ENCODE data around the gene MOSMO. TPM values are rescaled to one million over a fixed set of nuclear protein-coding genes. Genes with fewer than 3 reads are reported as not detected.

Gene MOSMO
- 8.8 and 13.1 TPM in 2 replicates for total RNA-seq

DNA sequence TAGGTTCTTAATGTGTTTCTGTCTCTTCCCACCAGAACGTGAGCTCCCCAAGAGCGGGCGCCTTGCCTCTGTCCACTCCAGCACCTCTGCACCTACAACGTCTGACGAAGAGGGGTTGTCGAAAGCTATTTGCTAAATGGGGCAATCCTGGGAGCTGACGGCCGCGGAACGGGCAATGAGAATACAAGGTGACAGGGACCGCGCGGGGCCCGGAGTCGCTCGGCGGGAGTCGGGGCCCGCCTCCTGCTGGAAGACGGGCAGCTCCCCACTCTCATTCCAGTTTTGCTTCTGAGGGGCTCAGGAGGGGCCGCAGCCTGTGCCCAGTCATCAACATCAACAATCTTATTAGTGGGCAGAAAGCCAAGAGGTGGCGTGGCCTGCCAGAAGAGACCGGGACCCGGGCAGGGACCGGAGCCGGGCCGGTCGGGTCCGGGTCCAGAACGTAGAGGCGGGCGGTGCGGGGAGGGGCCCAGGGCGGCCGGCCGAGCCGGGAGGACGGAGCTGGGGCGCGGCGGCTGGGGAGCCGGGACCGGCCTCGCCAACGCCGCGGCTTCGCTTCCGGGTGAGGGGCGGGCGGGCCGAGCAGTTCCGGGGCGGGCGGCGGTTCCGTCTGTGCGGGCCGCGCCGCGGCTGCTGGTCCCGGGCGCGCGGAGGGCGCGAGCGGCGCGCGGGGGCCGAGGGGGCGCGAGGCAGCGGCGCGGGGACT, at the start of gene MOSMO:
Gene MOSMO (plus strand): TSS at position 603 of the 706 bp plus-strand sequence. CDS start 191 bp downstream, outside the sequence.
- no peak for DNase-seq (ENCODE audit: extremely low read depth, low read depth, low spot score)

DNA sequence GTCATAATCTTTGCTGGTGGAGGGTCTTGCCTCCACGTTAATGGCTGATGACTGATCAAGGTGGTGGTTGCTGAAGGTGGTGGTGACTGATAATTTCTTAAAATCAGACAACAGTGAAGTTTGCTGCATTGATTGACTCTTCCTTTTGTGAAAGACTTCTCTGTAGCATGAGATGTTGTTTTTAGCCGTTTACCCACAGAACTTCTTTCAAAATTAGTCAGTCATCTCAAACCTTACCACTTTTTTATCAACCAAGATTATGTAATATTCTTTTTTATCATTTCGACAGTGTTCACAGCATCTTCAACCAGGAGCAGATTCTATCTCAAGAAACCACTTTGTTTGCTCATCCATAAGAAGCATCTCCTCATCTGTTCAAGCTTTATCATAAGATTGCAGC, 48.9 kb upstream of the MOSMO start:
- no peak for DNase-seq (ENCODE audit: extremely low read depth, low read depth, low spot score)

GRCh38 chr16:21962475-21962874, 45.4 kb upstream of the MOSMO start:
- no peak for DNase-seq (ENCODE audit: extremely low read depth, low read depth, low spot score)

DNA sequence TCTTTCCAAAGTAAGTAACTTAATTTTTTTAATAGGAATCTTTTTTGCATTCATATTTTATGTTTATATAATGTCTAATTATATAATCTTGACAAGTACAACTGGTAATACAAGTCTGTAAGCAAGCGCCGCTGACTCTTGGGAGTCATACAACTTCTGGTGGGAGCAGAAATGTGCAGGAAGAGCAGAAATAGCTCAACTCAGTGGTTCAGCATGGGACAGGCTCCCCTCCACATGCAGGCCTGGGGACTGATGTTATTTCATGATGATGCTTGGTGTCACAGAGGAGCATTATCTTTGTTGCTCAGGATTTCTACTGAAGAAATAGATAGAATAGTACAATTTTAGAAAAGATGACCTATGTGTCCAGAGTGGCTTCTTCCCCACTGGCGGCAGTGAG, 44.0 kb upstream of the MOSMO start:
- DNase-seq (ENCODE audit: extremely low read depth, low read depth, low spot score): no peak

DNA sequence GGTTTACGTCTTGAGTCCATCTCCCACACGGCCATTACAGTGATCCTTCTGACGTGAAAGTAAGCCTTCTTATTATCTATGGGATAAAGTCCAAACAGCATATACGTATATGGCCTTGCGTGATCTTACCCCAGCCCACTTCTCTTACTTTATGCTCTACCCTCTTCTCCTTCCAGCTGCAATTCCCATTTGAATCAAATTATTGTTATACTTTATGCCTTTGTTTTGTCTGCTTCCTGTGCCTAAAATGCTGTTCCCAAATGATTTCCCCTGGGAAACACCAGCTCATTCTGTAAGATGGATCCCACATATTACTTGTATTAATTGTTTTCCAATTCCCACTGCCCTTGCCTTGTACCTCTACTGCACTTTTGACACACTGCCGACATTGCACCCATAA, 43.6 kb upstream of the MOSMO start:
- no peak for DNase-seq (ENCODE audit: extremely low read depth, low read depth, low spot score)

DNA sequence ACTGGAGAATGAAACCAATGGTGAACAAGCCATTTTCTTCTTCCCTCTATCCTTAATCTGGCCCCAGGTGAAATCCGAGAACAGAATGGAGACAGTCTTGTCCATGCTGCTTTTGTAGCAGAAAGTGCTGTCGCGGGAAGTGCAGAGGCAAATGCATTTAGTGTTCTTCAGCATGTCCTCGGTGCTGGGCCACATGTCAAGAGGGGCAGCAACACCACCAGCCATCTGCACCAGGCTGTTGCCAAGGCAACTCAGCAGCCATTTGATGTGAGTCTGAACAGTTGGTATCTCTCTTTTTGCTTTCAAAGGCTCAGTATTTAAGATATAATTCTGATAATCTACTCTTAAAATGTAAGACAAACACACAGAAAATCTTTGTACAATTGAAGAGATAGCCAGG, 36.1 kb upstream of the MOSMO start:
- DNase-seq (ENCODE audit: extremely low read depth, low read depth, low spot score): no peak

DNA sequence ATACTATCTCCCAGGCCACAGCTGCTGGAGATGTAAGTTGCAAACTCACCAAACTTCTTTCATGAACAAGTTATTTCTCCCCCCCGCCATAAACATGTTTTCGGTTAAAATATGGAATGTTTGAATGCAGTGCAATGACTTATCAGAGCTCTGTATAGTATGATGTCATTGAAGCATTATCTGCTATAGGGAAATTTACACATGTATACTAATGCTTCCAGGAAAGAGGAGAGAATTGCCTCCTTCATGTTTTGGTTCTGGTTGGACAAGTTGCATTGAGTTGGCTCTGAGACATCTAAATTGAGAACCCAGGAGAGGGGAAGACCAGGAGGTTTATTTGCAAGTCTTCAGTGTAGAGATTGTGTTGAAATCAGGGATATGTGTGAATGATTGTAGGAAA, 34.0 kb upstream of the MOSMO start:
- DNase-seq (ENCODE audit: extremely low read depth, low read depth, low spot score): no peak

- no peak for DNase-seq (ENCODE audit: extremely low read depth, low read depth, low spot score)
Observed at GRCh38 chr16:21980032-21980431, 27.9 kb upstream of the MOSMO start.

GRCh38 chr16:21982108-21982507, 25.8 kb upstream of the MOSMO start:
- no peak for DNase-seq (ENCODE audit: extremely low read depth, low read depth, low spot score)

DNA sequence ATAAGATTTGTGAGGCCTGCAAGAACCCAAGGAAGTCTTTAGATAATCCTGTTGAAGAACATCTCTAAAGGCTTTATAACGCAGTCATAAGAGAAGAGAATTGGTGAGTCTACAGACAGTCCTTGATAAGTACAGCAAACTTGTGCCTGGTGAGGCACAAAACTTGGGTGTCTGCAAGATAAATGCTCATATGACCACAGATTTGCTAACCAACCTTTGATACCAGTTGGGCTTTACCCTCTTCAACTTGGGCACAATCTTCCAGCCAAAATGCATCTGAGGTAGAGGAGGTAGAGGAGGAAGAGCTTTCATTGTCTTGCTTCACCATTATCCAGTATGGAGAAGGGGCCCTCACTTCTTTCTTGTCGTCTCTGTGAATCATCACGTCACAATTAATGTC, 23.8 kb upstream of the MOSMO start:
- DNase-seq (ENCODE audit: extremely low read depth, low read depth, low spot score): no peak

DNA sequence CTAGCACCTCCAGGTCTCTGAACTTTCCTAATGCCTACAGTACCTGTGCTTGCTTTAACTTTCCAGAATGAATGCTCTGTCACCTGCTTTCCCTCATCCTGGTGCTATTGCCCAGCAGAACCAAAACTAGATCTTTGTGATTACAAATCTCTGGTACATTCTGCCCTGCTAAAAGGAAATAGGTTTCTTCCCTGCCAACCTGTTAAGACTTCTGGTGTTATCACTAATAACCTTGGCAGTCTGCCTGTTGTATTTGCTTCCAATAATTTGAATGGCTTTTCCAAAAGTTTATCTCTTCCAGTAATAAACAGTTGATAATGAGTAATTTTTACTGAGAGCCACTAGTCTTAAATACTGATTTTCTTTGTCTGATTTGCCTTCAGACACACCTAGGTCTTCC, 22.4 kb upstream of the MOSMO start:
- no peak for DNase-seq (ENCODE audit: extremely low read depth, low read depth, low spot score)

DNA sequence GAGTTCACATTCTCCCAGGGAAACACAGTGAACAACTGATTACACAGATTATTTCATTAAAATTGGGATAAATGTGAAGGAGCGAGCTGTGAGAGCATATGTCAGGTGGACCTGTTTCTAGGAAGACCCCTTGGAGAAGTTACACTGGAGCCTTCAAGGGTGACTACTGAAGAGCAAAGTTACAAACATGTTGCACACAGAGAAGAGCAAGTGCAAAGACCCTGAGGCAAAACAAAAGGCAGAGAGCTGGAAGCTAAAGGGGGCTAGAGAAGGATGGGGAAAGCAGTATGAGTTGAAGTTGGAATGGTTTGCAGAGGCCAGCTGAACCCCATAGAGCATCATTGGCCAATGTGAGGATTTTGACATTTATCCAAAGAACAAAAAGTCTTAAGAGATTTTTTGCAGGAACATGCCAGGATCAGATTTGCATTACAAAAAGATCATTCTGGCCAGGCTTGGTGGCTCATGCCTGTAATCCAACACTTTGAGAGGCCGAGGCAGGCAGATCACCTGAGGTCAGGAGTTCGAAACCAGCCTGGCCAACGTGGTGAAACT, 21.1 kb upstream of the MOSMO start:
- DNase-seq (ENCODE audit: extremely low read depth, low read depth, low spot score): no peak

DNA sequence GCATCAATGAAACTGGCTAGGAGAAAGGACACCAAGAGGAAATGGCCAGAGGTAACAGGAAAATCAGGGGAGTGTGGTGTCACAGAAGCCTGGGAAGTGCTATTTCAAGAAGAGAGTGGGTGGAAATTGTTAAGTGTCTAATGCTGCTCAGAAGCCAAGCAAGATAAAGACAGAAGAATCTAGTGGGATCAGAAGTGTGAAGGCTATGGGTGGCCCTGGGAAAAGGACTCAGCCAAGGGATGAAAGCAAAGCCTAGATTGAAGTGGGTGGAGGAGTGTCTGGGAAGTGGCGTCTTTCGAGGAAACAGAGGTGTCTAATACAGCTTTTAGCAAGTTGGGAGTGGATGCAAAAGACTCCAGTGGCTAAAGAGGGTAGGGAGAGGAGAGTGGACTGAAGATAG, 20.4 kb upstream of the MOSMO start:
- DNase-seq (ENCODE audit: extremely low read depth, low read depth, low spot score): no peak

DNA sequence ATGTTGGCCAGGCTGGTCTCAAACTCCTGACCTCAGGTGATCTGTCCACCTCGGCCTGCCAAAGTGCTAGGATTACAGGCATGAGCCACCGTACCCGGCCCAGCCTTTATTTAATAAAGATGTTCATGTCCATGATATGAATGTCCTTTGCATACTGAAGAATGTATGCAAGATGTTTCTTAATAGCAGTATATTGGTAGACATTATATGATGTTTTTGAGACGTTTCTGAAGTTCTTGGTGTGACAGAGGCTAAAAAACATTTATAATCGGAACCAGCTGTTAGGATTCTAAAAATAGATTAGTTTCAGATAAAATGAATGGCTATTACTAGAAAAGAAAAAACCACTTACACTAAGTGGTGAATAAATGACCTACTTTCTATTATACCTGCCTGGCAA, 18.8 kb upstream of the MOSMO start:
- no peak for DNase-seq (ENCODE audit: extremely low read depth, low read depth, low spot score)

DNA sequence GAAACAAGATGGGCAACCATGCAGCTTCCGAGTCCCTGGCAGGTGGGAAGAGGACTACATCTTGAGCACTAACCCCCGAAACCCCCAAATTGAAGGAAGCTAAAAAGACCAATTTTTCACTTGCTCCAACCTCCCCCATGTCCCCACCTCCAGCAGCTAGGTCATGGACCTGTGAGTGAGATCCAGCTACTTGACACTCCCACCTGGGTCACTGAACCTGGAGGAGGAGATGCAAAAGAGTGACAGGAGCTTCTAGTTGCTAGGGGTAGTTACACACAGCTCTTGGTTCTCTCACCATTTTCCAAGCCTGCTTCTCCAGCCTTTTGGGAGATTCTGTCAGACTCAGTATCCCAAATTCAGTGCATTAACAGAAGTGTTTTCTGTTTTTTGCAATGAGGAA, 18.2 kb upstream of the MOSMO start:
- DNase-seq (ENCODE audit: extremely low read depth, low read depth, low spot score): no peak

GRCh38 chr16:21990381-21990944, 17.4 kb upstream of the MOSMO start:
- no peak for DNase-seq (ENCODE audit: extremely low read depth, low read depth, low spot score)

DNA sequence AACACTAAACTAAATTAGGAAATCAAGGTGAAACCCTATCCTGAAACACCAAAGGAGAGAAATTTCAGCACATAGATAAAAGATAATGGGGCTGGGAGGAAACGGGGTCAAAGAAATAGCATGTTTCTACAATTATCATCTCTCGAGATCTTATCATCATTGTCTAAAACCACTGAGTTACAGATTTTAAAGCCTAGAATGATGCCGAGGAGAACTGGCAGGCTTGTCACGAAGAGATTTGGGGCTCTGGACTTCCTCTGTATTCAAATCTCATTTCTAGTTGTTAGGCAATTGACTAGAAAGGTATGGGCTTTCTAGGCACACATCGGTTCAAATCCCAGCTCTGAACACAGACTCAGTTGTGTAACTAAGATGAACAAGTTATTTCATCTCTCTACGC, 16.3 kb upstream of the MOSMO start:
- no peak for DNase-seq (ENCODE audit: extremely low read depth, low read depth, low spot score)

GRCh38 chr16:21994856-21995465, 12.9 kb upstream of the MOSMO start:
- DNase-seq (ENCODE audit: extremely low read depth, low read depth, low spot score): no peak

- no peak for DNase-seq (ENCODE audit: extremely low read depth, low read depth, low spot score)
Observed at GRCh38 chr16:21996923-21997696, 10.8 kb upstream of the MOSMO start.

DNA sequence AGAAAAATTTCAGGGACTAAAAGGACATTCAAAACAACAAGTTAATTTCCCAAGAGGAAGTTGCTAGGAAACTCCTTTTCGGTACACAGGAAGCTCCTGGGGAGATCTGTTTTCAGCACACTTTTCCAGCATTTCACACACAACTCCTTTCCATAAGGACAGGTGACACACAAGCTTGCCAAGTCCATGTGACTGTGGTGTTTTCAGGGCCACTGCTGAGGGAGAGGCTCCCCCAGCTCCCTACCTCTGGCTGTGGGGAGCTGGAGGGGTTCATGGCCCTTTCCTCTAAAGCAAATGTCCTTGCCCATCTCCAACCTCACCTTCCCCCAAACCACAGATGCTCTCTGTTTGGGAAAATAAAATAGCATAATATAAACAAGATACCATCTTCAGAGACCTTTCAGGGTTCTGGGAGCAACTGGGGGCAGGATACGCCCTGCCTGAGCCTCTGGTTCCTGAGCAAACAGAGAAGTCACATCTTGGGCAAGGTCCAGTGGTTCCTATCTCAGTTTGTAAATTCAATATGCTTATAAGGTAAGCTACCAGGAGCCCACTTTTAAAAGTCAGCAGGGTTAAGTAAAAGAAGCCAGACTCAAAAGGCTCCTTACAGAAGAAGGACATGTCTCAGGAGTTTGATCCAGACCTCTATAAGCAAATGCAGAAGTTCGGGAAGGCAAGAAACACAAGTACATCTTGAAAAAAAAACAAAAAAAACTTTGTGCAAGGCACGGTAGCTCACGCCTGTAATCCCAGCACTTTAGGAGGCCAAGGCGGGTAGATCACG, 10.0 kb upstream of the MOSMO start:
- no peak for DNase-seq (ENCODE audit: extremely low read depth, low read depth, low spot score)

GRCh38 chr16:22001591-22001990, 6.3 kb upstream of the MOSMO start:
- no peak for DNase-seq (ENCODE audit: extremely low read depth, low read depth, low spot score)
